Measurements from ENCODE around the gene BBS2. TPM values are rescaled to one million over a fixed set of nuclear protein-coding genes. Genes with fewer than 3 reads are reported as not detected.

BBS2 gene
- 23.9 and 52.1 TPM in 2 replicates for total RNA-seq

DNA sequence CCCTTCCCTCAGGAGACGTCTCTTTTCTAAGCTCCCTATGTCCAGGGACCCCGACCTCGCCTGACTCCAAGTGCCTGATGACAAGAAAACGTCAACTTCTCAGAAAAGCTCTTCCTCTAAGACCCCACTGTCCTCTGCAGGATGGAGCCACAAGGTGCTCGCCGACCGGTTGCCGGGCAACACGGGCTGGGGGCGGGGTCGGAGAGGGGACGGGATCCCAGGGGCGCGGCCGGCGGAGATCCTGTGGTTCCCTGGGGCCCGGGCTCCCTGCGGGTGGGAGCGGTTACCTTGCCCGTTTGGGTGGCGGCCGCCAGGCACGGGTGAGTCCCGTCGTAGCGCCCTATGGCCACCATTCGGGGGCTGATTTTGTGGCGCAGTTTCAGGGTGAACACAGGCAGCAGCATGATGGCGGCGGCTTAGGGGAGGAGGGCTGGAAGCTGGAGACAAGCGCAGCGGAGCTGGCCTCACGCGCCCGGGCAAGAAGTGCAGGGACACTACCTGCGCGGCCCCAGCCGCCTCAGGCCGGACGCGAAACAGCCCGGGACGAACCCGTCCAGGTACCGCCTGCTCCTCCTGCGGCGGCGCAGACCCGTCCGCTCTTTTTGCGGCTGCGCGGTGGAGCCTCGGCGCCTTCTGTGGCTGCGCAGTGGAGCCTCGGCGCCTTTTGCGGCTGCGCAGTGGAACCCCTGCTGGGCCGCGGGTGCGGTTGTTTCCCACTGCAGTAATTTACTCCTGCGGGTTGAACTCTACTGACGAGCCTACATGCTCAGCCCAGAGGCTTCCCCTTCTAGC is at the start of gene BBS2:
Gene BBS2, minus strand, starts transcription at position 566 of the 792 bp plus-strand sequence. Its CDS starts 162 bp downstream, at position 404.

GRCh38 chr16:56564793-56565477 is 45.1 kb upstream of the BBS2 start, which contains the start of gene MT4:
TSS of gene MT4 (plus strand) at chr16:56565073. CDS start at chr16:56565129, 56 bp downstream.

GRCh38 chr16:56450986-56451752 is 68.7 kb downstream of the BBS2 start, which contains the start of the genes NUDT21 and OGFOD1:
TSS of gene NUDT21 (minus strand) at chr16:56451332. CDS start at chr16:56451202, 130 bp downstream.
TSS of gene OGFOD1 (plus strand) at chr16:56451554. CDS start at chr16:56451613, 59 bp downstream.

Other genes with a start within 250 kb of the BBS2 start
- gene AMFR, start 94.5 kb downstream of the BBS2 start, total RNA-seq, result 298 and 302 TPM in 2 replicates
- 61.0 and 105 TPM in 2 replicates for gene NUDT21, start 68.7 kb downstream of the BBS2 start, total RNA-seq
- 74.5 and 74.8 TPM in 2 replicates for gene OGFOD1, start 68.5 kb downstream of the BBS2 start, total RNA-seq
- not detected in 2 replicates for gene MT4, start 45.0 kb upstream of the BBS2 start, total RNA-seq
- gene MT3, start 69.5 kb upstream of the BBS2 start, total RNA-seq, result not detected in 2 replicates
- 173 and 340 TPM in 2 replicates for gene MT2A, start 88.6 kb upstream of the BBS2 start, total RNA-seq
- 388 and 673 TPM in 2 replicates for gene MT1E, start 105.8 kb upstream of the BBS2 start, total RNA-seq
- 0.43 and 12.5 TPM in 2 replicates for gene MT1M, start 112.6 kb upstream of the BBS2 start, total RNA-seq
- gene MT1A, start 118.6 kb upstream of the BBS2 start, total RNA-seq, result not detected in 2 replicates
- not detected in 2 replicates for gene MT1B, start 131.9 kb upstream of the BBS2 start, total RNA-seq
- gene MT1F, start 137.9 kb upstream of the BBS2 start, total RNA-seq, result 3.8 and 14.5 TPM in 2 replicates
- 4.1 TPM in 1 of 2 replicates, not detected in the other for gene MT1G, start 148.0 kb upstream of the BBS2 start, total RNA-seq
- gene MT1H, start 149.8 kb upstream of the BBS2 start, total RNA-seq, result not detected in 2 replicates
- gene MT1X, start 162.4 kb upstream of the BBS2 start, total RNA-seq, result 1,179 and 3,595 TPM in 2 replicates
- 43.9 and 70.8 TPM in 2 replicates for gene NUP93, start 210.1 kb upstream of the BBS2 start, total RNA-seq